ENCODE data around the gene CHRM4.

The CHRM4 gene

GRCh38 chr11:46436113-46436512, 44.5 kb upstream of the CHRM4 start:
- TF ChIP-seq, protein P1, sequence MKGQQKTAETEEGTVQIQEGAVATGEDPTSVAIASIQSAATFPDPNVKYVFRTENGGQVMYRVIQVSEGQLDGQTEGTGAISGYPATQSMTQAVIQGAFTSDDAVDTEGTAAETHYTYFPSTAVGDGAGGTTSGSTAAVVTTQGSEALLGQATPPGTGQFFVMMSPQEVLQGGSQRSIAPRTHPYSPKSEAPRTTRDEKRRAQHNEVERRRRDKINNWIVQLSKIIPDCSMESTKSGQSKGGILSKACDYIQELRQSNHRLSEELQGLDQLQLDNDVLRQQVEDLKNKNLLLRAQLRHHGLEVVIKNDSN (IDR thresholded peaks at IDR 0.05): no peak
- no peak for TF ChIP-seq TEAD4 (IDR thresholded peaks at IDR 0.05)
- TF ChIP-seq RAD21 (IDR thresholded peaks at IDR 0.05; ENCODE audit: low read depth): no peak
- no peak for TF ChIP-seq TCF12 (IDR thresholded peaks at IDR 0.05; ENCODE audit: low read depth)
- no peak for TF ChIP-seq YY1 (IDR thresholded peaks at IDR 0.05; ENCODE audit: low read depth)
- no peak for TF ChIP-seq ZBTB7A (IDR thresholded peaks at IDR 0.05; ENCODE audit: low read depth)
- no peak for TF ChIP-seq EGR1 (IDR thresholded peaks at IDR 0.05)

DNA sequence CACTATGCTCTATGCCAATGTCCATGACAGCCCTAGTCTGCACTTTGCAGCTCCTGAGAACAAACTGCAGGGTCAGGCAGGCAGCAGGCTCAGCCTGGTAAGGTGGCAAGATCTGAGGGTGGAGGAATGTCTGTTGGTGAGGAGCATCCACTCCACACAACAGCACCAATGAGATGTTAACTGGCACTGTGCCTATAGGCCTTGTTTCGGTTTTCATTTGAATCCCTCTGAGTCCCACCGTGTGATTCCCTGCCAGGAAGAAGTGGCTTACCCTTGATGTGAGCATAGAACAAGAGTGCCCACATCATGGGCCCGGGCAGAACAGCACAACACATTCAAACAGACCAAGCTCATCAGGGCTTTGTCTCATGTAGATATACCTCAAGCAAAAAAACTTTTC, 44.1 kb upstream of the CHRM4 start:
- TF ChIP-seq TAF1 (IDR thresholded peaks at IDR 0.05; ENCODE audit: low read depth) (no peak), YY1 (IDR thresholded peaks at IDR 0.05; ENCODE audit: low read depth) (no peak)

GRCh38 chr11:46431211-46431610, 39.6 kb upstream of the CHRM4 start:
- TF ChIP-seq EP300 (IDR thresholded peaks at IDR 0.05; ENCODE audit: borderline replicate concordance): no peak
- TF ChIP-seq, protein P2, sequence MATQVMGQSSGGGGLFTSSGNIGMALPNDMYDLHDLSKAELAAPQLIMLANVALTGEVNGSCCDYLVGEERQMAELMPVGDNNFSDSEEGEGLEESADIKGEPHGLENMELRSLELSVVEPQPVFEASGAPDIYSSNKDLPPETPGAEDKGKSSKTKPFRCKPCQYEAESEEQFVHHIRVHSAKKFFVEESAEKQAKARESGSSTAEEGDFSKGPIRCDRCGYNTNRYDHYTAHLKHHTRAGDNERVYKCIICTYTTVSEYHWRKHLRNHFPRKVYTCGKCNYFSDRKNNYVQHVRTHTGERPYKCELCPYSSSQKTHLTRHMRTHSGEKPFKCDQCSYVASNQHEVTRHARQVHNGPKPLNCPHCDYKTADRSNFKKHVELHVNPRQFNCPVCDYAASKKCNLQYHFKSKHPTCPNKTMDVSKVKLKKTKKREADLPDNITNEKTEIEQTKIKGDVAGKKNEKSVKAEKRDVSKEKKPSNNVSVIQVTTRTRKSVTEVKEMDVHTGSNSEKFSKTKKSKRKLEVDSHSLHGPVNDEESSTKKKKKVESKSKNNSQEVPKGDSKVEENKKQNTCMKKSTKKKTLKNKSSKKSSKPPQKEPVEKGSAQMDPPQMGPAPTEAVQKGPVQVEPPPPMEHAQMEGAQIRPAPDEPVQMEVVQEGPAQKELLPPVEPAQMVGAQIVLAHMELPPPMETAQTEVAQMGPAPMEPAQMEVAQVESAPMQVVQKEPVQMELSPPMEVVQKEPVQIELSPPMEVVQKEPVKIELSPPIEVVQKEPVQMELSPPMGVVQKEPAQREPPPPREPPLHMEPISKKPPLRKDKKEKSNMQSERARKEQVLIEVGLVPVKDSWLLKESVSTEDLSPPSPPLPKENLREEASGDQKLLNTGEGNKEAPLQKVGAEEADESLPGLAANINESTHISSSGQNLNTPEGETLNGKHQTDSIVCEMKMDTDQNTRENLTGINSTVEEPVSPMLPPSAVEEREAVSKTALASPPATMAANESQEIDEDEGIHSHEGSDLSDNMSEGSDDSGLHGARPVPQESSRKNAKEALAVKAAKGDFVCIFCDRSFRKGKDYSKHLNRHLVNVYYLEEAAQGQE (IDR thresholded peaks at IDR 0.05; ENCODE audit: low read depth): no peak

GRCh38 chr11:46429717-46430116, 38.1 kb upstream of the CHRM4 start:
- no peak for TF ChIP-seq CREB1 (IDR thresholded peaks at IDR 0.05; ENCODE audit: low read depth)
- no peak for TF ChIP-seq MAX (IDR thresholded peaks at IDR 0.05)
- no peak for TF ChIP-seq YY1 (IDR thresholded peaks at IDR 0.05; ENCODE audit: low read depth)
- no peak for TF ChIP-seq EP300 (IDR thresholded peaks at IDR 0.05; ENCODE audit: borderline replicate concordance)
- no peak for TF ChIP-seq EGR1 (IDR thresholded peaks at IDR 0.05)
- TF ChIP-seq, protein P2 (IDR thresholded peaks at IDR 0.05; ENCODE audit: low read depth): no peak
- no peak for TF ChIP-seq NFIC (IDR thresholded peaks at IDR 0.05)
- no peak for TF ChIP-seq FOXM1 (IDR thresholded peaks at IDR 0.05; ENCODE audit: borderline replicate concordance, low read depth)
- TF ChIP-seq, protein P1 (IDR thresholded peaks at IDR 0.05): no peak
- no peak for TF ChIP-seq TEAD4 (IDR thresholded peaks at IDR 0.05)

DNA sequence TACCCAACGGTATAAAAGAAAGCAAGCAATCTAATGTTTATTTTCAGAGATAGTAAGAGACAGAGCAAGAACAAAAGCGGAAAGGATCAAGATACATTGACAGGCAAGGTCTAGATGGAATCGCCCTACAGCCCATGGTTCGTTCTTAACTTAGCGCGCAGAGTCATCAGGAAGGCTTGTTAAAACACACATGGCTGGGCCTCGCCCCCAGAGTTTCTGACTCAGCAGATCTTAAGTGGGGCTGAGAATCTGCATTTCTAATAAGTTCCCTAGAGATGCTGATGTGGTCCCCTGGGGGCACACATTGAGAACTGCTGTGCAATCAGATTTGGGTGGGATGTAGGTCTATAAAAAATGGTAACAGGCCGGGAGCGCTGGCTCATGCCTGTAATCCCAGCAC, 35.8 kb upstream of the CHRM4 start:
- TF ChIP-seq EP300 (IDR thresholded peaks at IDR 0.05; ENCODE audit: borderline replicate concordance): no peak
- TF ChIP-seq, protein P2 (IDR thresholded peaks at IDR 0.05; ENCODE audit: low read depth): no peak
- TF ChIP-seq TEAD4 (IDR thresholded peaks at IDR 0.05): no peak
- TF ChIP-seq YY1 (IDR thresholded peaks at IDR 0.05; ENCODE audit: low read depth): no peak
- no peak for TF ChIP-seq FOXM1 (IDR thresholded peaks at IDR 0.05; ENCODE audit: borderline replicate concordance, low read depth)
- TF ChIP-seq CREB1 (IDR thresholded peaks at IDR 0.05; ENCODE audit: low read depth): no peak
- TF ChIP-seq RAD21 (IDR thresholded peaks at IDR 0.05; ENCODE audit: low read depth): no peak
- no peak for TF ChIP-seq MAX (IDR thresholded peaks at IDR 0.05)
- no peak for TF ChIP-seq ZBTB7A (IDR thresholded peaks at IDR 0.05; ENCODE audit: low read depth)
- TF ChIP-seq NFIC (IDR thresholded peaks at IDR 0.05): no peak
- TF ChIP-seq CEBPB (IDR thresholded peaks at IDR 0.05): no peak
- TF ChIP-seq, protein P1 (IDR thresholded peaks at IDR 0.05): no peak
- no peak for TF ChIP-seq EGR1 (IDR thresholded peaks at IDR 0.05)
- no peak for TF ChIP-seq TCF12 (IDR thresholded peaks at IDR 0.05; ENCODE audit: low read depth)
- no peak for TF ChIP-seq TAF1 (IDR thresholded peaks at IDR 0.05; ENCODE audit: low read depth)
